ENCODE data around the gene STOX1.
"Not testable (repeated sequence)": the region's sequence is repeated elsewhere in the genome, so short reads cannot be mapped to it uniquely, and the experiment has no call there.

STOX1 gene

DNA sequence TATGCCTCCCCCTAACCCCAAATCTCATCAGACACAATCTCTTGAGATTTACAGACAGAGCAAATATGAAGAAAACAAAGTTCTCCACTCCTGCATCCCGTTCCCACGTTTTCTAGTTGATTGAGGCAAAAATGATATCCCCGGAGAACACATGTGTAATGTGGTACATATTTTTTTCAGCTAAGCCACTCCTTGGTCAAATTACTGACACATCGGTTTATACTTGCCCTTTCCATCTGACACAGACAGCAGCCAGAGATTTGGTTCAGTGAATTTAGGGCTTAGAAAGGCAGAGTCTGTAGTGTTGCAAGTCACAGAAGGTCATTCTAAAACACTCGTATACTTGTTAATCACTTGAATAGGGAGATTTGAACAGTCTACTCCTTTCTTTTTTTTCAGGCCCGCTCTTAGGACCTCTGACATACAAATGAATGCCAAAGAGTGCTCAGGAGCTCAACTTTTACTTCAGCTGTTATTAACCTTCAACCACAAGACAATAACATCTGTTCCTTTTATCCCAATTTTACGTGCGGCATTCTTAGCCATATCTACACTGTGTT is 71.9 kb downstream of the STOX1 start:
- DNase-seq, result no peak

DNA sequence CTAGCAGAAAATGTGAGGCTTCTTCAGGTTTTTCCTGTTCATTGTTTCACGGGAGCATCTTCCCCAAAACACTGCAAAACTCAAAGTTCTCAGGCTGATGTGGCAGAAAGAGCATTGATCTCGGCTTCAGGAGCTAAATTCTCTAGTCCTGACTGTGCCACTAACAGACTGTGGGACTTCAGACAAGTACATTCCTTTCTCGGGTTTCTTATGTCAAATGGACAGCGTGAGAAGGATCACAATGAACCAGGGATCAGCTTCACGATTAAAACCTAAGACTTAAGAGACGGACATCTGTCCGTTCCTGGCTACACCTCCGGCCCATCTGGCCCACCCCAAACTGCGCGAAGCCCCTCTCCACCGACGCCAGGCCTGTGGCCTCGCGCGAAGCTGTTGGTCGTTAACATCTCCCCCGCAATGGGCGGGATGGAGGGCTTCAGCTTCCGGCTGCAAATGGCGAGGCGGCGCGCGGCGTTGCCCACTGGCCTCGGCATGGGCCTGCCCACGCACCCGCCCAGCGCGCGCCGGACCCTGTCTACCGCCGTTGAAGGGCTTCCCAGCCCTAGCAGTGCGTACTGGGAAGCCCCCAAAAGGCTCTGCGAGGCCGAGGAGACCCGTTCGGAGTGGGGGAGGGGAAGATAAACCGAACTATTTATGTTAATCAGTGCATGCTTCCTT is 73.2 kb downstream of the STOX1 start:
- DNase-seq, result no peak

DNA sequence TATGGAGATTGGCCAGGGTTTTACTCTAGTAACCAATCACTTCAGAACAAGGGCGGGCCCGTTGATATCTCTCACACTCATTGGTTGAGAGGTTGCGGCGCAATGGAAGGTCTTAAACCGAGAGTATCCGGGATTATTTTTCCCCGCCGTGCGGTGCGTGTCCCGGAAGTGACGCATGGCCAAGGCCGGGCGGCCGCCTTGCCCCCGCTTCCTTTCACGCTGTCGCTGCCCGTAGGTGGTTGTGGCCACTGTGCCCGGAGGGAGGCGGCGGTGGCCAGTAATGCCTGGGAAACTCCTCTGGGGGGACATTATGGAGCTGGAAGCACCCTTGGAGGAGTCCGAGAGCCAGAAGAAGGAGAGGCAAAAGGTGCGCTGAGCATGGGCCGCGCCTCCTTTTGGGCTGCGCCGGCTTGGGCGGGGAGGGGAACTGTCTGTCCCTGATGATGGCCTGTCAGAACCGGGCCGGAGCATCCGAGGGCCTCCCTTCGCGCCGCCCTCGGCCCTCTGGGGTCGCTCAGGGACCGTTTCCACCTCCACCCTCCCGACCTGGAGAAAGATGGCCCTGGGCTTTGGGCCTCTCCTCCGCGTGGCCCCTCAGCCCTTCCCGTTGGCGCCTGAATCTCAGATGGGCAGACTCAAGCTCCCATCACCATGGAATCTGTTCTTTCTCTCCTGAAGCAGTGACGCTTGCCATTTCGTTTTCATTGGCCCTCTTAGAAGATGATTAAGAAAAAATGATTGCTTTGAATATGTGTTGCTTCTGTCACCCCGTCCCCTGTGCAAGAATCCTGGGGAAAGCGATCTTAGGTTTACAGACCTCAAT is 74.0 kb downstream of the STOX1 start, which contains the start of gene DDX50:
Gene DDX50 (plus strand): TSS at position 211 of the 823 bp plus-strand sequence. CDS start 70 bp downstream, at position 281.
- DNase-seq, result peak; percentile 99

DNA sequence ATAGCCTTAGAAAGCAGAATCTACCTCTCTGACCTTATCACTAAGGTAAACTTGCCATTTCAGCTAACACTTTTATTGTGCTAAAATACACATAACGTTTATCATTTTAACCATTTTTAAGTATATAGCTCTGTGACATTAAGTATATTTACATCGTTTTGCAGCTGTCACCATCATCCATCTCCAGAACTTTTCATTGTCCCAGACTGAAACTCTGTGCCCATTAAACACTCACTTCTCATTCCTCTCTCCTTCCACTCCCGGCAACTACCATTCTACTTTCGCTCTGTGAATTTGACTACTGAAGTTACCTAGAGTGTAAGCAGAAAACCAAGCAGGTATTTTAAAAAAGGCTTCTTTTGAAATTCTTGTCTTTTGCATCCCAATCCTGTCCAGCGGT is 75.1 kb downstream of the STOX1 start:
- no peak for DNase-seq

DNA sequence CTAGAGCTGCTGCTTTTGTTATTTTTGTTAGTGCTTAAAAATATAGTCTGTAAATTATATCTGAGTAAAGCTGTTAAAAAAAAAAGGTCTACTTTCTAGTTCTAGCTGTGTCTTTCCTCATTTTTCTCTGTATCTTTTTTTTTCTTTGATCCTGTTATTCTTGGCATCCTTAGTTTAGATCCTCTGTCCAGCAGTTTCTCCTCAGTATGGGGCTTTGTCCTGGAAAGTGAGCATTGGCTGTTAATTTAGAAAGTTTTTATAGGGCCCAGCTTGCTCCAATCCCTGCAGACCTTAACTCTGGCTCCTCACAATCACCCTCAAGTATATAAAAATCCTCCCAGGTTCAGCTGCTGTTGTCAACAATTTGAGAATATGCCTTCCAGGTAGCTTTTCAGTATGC is 97.3 kb downstream of the STOX1 start:
- DNase-seq, result no peak

DNA sequence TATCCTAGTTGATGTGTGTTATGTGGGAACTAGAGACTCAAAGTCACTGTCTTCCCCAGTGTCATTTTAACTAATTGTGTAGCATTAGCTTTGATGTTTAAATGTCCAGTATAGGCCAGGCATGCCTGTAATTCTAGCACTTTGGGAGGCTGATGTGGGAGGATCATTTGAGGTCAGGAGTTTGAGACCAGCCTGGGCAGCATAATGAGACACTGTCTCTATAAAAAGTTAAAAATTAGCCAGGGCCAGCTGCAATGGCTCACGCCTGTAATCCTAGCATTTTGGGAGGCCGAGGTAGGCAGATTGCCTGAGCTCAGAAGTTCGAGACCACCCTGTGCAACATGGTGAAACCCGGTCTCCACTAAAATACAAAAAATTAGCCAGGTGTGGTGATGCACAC is 98.2 kb downstream of the STOX1 start:
- DNase-seq, result no peak

DNA sequence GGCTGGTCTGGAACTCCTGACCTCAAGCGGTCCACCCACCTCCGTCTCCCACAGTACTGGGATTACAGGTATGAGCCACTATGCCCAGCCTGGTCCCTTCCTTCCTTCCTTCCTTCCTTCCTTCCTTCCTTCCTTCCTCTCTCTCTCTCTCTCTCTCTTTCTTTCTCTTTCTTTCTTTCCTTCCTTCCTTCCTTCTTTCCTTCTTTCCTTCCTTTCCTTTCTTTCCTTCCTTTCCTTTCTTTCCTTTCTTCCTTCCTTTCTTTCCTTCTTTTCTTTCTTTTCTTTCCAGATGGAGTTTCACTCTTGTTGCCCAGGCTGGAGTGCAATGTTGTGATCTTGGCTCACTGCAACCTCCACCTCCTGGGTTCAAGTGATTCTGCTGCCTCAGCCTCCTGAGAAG is 101.8 kb downstream of the STOX1 start:
- DNase-seq, result not testable (repeated sequence)

DNA sequence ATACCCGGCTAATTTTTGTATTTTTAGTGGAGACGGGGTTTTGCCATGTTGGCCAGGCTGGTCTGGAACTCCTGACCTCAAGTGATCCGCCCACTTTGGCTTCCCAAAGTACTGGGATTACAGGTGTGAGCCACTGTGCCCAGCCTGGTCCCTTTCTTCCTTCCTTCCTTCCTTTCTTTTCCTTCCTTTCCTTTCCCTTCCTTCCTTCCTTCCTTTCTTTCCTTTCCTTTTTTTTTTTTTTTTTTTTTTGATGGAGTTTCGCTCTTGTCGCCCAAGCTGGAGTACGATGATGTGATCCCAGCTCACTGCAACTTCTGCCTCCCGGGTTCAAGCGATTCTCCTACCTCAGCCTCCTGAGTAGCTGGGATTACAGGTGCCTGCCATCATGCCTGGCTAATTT is 102.6 kb downstream of the STOX1 start:
- DNase-seq, result not testable (repeated sequence)

DNA sequence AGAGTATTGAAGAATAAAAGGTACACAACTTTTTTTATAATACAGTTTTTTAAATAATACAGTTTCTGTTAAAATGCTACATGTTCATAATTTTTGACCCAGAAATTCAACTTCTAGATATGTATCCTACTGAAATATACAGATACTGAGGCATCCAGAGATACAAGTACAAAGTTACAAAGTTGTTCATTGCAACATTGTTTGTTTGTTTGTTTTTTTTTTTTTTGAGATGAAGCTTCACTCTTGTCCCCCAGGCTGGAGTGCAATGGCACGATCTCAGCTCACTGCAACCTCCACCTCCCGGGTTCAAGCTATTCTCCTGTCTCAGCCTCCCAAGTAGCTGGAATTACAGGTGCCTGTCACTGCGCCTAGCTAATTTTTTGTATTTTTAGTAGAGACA is 105.5 kb downstream of the STOX1 start:
- not testable (repeated sequence) for DNase-seq

DNA sequence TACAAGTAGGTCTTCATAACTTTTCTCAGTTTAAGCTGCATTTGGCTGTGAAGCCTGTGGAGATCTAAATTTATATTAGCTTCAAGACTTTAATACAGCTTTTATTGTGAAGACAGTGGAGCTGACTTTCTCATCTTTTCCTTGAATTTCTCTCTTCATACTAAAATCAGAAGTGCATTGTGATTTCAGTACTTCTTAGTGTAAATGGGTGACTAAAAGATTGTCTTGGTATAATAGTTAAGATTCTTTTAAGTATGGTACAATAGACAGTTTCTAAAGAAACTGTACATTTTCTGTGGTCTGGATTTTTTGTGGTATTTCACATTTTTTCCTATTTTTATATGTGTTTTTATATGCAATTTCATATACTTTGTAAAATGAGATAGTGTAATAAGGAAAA is 107.7 kb downstream of the STOX1 start:
- no peak for DNase-seq

DNA sequence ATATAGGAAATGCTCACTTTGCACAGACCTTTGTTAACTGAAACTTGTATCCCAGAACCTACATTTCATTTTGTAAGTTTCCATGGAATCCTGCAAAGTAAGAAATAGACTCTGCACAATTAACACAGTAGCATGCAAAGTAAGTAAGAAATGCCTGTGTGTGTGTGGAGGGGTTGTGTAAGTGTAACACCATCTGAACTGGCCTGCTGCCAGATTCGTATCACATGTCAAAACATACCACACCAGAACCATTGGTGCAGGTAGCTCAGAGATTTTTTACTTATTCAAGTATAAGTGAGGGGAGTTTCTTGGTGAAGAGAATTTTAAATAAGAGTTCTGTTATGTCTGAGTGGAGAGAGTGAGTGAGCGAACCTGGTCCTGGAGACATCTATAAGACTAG is 110.8 kb downstream of the STOX1 start:
- peak; percentile 4 for DNase-seq

DNA sequence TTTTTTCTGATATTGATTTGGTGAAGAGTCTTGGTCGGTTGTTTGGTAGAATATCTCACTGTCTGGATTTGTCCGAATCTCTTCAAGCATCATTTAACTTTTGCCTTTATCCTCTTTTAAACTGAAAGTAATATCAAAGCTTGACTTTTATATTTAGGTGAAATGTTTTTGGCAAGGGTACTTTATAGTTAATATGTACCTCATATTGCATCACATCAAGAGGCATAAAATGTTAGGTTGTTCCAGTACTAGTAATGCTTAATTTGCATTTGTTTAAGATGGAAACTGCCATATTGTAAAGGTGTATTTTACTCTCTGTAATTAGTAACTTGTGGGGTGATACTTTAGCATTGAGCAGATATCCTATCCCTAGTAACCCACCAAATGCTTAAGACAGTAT is 111.6 kb downstream of the STOX1 start:
- DNase-seq, result no peak

DNA sequence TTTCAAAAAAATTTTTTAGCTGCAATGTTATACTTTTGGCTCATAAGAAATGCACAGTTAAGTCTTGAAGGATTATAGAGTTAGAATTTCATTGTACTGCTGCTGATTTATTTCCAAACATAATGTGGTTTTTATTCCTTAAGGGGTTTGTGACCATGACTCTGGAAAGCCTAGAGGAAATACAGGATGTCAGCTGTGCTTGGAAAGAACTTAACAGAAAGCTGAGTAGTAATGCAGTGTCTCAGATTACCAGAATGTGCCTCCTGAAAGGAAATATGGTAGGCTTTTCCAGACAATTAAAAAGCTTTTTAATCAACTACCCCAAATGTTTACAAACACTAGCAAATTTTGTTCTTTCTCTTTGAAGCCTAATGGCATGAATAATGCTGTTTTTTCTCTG is 113.6 kb downstream of the STOX1 start:
- not testable (repeated sequence) for DNase-seq

All from MV-4-11 (cell line).